ENCODE results near the gene WDR33.

- TF ChIP-seq, protein P1, sequence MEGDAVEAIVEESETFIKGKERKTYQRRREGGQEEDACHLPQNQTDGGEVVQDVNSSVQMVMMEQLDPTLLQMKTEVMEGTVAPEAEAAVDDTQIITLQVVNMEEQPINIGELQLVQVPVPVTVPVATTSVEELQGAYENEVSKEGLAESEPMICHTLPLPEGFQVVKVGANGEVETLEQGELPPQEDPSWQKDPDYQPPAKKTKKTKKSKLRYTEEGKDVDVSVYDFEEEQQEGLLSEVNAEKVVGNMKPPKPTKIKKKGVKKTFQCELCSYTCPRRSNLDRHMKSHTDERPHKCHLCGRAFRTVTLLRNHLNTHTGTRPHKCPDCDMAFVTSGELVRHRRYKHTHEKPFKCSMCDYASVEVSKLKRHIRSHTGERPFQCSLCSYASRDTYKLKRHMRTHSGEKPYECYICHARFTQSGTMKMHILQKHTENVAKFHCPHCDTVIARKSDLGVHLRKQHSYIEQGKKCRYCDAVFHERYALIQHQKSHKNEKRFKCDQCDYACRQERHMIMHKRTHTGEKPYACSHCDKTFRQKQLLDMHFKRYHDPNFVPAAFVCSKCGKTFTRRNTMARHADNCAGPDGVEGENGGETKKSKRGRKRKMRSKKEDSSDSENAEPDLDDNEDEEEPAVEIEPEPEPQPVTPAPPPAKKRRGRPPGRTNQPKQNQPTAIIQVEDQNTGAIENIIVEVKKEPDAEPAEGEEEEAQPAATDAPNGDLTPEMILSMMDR (IDR thresholded peaks at IDR 0.05): no peak
- TF ChIP-seq POLR2AphosphoS5 (IDR thresholded peaks at IDR 0.05) (no peak), EP300 (IDR thresholded peaks at IDR 0.05) (no peak)
These were observed 84.7 kb downstream of the WDR33 start for GRCh38 chr2:127726158-127726880.
